CD4-positive, alpha-beta memory T cell (primary cell): ENCODE measurements around the gene NQO1. TPM values are rescaled to one million over a fixed set of nuclear protein-coding genes. Genes with fewer than 3 reads are reported as not detected.

Source experiments
- CTCF ChIA-PET: fragments of 350-600 bp; sonication (Branson Sonifier 250); formaldehyde crosslinking; loops from one replicate; lab custom pipeline; 2021; ENCODE audit warnings: inconsistent platforms; ENCODE audit not compliant: partially characterized antibody; lab: Charles Lee
- POLR2A ChIA-PET: fragments of 350-600 bp; sonication (Branson Sonifier 250); formaldehyde crosslinking; loops from one replicate; lab custom pipeline; 2021; ENCODE audit not compliant: partially characterized antibody; lab: Charles Lee
- DNase-seq, 5 donors: peaks; one replicate each; pipeline versions ENCODE4 v3.0.0 to v3.0.0-alpha.2; 2020 to 2022; ENCODE audit warnings: mixed read lengths in 1 of 5
- H3K27ac ChIP-seq: one replicate; pipeline ENCODE4 v1.7.0; 2013; ENCODE audit warnings: low read depth, low read length
- H3K27me3 ChIP-seq: 2 replicates; pipeline ENCODE4 v1.7.0; 2013; ENCODE audit warnings: mild to moderate bottlenecking, low read length, moderate library complexity; ENCODE audit not compliant: insufficient read depth
- H3K36me3 ChIP-seq: 2 replicates; pipeline ENCODE4 v1.7.0; 2013; ENCODE audit warnings: mild to moderate bottlenecking, low read length, moderate library complexity; ENCODE audit not compliant: insufficient read depth
- H3K4me1 ChIP-seq: 2 replicates; pipeline ENCODE4 v1.7.0; 2013; ENCODE audit warnings: mild to moderate bottlenecking, low read length, moderate library complexity; ENCODE audit not compliant: insufficient read depth
- H3K4me3 ChIP-seq, 2 donors: one replicate each; pipeline ENCODE4 v1.7.0; 2013; ENCODE audit warnings: low read length in 2 of 2, mild to moderate bottlenecking in 1 of 2
- H3K9me3 ChIP-seq, 2 donors: one replicate each; pipeline ENCODE4 v1.7.0; 2013; ENCODE audit warnings: low read length in 2 of 2, control low read depth in 1 of 2; ENCODE audit not compliant: control insufficient read depth in 1 of 2
- H3K27ac Mint-ChIP-seq, 7 donors: one replicate each; pipeline ENCODE4 v1.8.0; 2020 to 2021; ENCODE audit warnings: mixed read lengths in 7 of 7, mild to moderate bottlenecking in 6 of 7, inconsistent platforms in 3 of 7, moderate library complexity in 3 of 7
- H3K27me3 Mint-ChIP-seq, 2 donors: one replicate each; pipeline ENCODE4 v1.8.0; 2020 to 2021; ENCODE audit warnings: mixed read lengths in 2 of 2
- H3K36me3 Mint-ChIP-seq, 2 donors: one replicate each; pipeline ENCODE4 v1.8.0; 2020 to 2021; ENCODE audit warnings: mixed read lengths in 2 of 2, inconsistent platforms in 1 of 2, mild to moderate bottlenecking in 1 of 2
- H3K4me1 Mint-ChIP-seq, 4 donors: one replicate each; pipeline ENCODE4 v1.8.0; 2020 to 2021; ENCODE audit warnings: mixed read lengths in 4 of 4, mild to moderate bottlenecking in 1 of 4
- H3K4me3 Mint-ChIP-seq, 8 donors: one replicate each; pipeline ENCODE4 v1.8.0; 2020 to 2021; ENCODE audit warnings: mixed read lengths in 8 of 8, mild to moderate bottlenecking in 7 of 8, moderate library complexity in 6 of 8, inconsistent platforms in 3 of 8
- H3K9me3 Mint-ChIP-seq, 8 donors: one replicate each; pipeline ENCODE4 v1.8.0; 2020 to 2021; ENCODE audit warnings: mixed read lengths in 8 of 8, mild to moderate bottlenecking in 5 of 8, inconsistent platforms in 3 of 8, moderate library complexity in 1 of 8
- intact Hi-C: fragments of 100-400 bp; cut with micrococcal nuclease; formaldehyde crosslinking; loops from one replicate; pipeline ENCODE4 v1.15.1; 2023
- polyA plus RNA-seq, 2 donors: library from polyadenylated mRNA; unstranded; fragments of 300-500 nt; fragmentation: Illumina TruSeq; gene quantifications; one replicate each; pipeline ENCODE4 v1.2.3, GENCODE V29; 2021
- total RNA-seq, 2 experiments: library from RNA; stranded (reverse); gene quantifications; one replicate each; pipeline ENCODE4 v1.2.3, GENCODE V29; 2021

NQO1 gene
- total and polyA plus RNA-seq, 4 experiments from 2014 or later: 4.8 to 8.6 (median 5.7) TPM

- H3K27ac ChIP-seq: no peak overlapping the region
- ChIA-PET CTCF (interaction anchor here (0.8 to 1.1 kb wide), 2 partner anchors 9 to 304 kb away, joined by 3 to 4 read pairs; no protein-coding TSS in a partner anchor), POLR2A (interaction anchor here (0.6 kb wide), 1 partner anchor 18 kb away, joined by 3 read pairs; no protein-coding TSS in a partner anchor)
- no peak for DNase-seq
- no peaks in the 10 kb centered on the region for H3K4me1 ChIP-seq
- no peaks in the 10 kb centered on the region for H3K9me3 Mint-ChIP-seq
- peaks cover 0 to 1% (median 0%) of the 10 kb centered on the region in 4 donors for H3K4me1 Mint-ChIP-seq
- peaks cover 10% of the 10 kb centered on the region for H3K36me3 ChIP-seq
- H3K27me3 Mint-ChIP-seq: no peaks in the 10 kb centered on the region
- peak overlapping the region in 2 of 7 donors; percentile 9 to 88 for H3K27ac Mint-ChIP-seq
- no peak overlapping the region for H3K4me3 Mint-ChIP-seq
- no peaks in the 10 kb centered on the region for H3K27me3 ChIP-seq
- peaks cover 14 to 42% of the 10 kb centered on the region in 2 donors for H3K36me3 Mint-ChIP-seq
- H3K4me3 ChIP-seq: no peak overlapping the region
- no peaks in the 10 kb centered on the region for H3K9me3 ChIP-seq
- intact Hi-C loops: no loop called here
Measured at GRCh38 chr16:69699915-69700314, 26.4 kb downstream of the NQO1 start.

GRCh38 chr16:69698404-69698803 lies 28.0 kb downstream of the NQO1 start:
- Mint-ChIP-seq H3K27me3 (no peaks in the 10 kb centered on the region), H3K4me1 (peaks cover 0 to 1% (median 0%) of the 10 kb centered on the region in 4 donors), H3K27ac (no peak overlapping the region), H3K9me3 (no peaks in the 10 kb centered on the region), H3K4me3 (no peak overlapping the region), H3K36me3 (peaks cover 18 to 48% of the 10 kb centered on the region in 2 donors)
- intact Hi-C loops: no loop called here
- POLR2A ChIA-PET: no interaction called here
- H3K4me3 ChIP-seq: no peak overlapping the region
- H3K4me1 ChIP-seq: no peaks in the 10 kb centered on the region
- no peaks in the 10 kb centered on the region for H3K9me3 ChIP-seq
- H3K27me3 ChIP-seq: no peaks in the 10 kb centered on the region
- H3K27ac ChIP-seq: no peak overlapping the region
- CTCF ChIA-PET: interaction anchor here (1.6 kb wide), 1 partner anchor 56 kb away, joined by 3 read pairs; the partner anchor contains the start of gene NOB1
- H3K36me3 ChIP-seq: peaks cover 25% of the 10 kb centered on the region
- no peak for DNase-seq

DNA sequence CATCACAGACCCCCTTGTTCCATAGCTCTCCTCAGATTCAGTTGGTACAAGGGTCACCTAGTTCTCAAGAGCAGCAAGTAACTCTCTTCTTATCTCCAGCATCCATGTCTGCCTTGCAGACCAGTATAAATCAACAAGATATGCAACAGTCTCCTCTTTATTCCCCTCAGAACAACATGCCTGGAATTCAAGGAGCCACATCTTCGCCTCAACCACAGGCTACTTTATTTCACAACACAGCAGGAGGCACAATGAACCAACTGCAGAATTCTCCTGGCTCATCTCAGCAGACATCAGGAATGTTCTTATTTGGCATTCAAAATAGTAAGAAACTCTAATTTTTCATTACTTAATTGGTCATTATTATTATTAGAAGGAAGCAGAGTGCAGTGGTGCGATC lies 32.4 kb downstream of the NQO1 start:
- peaks cover 52% of the 10 kb centered on the region for H3K36me3 ChIP-seq
- intact Hi-C loops: no loop called here
- POLR2A ChIA-PET: no interaction called here

DNA sequence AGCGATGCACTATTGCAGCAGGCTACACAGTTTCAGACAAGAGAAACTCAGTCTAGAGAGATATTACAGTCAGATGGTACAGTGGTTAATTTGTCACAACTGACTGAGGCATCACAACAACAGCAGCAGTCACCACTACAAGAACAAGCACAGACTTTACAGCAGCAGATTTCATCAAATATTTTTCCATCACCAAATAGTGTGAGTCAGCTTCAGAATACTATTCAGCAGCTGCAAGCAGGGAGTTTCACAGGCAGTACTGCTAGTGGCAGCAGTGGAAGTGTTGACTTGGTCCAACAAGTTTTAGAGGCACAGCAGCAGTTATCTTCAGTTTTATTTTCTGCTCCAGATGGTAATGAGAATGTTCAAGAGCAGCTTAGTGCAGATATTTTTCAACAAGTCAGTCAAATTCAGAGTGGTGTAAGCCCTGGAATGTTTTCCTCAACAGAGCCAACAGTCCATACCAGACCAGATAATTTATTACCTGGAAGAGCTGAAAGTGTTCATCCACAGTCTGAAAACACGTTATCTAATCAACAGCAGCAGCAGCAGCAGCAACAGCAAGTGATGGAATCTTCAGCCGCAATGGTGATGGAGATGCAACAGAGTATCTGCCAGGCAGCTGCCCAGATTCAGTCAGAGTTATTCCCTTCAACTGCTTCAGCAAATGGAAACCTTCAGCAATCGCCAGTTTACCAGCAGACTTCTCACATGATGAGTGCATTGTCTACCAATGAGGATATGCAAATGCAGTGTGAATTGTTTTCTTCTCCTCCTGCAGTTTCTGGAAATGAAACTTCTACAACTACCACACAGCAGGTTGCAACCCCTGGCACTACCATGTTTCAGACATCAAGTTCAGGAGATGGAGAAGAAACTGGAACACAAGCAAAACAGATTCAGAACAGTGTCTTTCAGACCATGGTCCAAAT lies 34.1 kb downstream of the NQO1 start:
- Mint-ChIP-seq H3K36me3 (peaks cover 38 to 63% of the 10 kb centered on the region in 2 donors), H3K4me1 (no peaks in the 10 kb centered on the region), H3K4me3 (no peak overlapping the region), H3K9me3 (no peaks in the 10 kb centered on the region), H3K27ac (peak overlapping the region in 3 of 7 donors; percentile 12 to 35 (median 13)), H3K27me3 (no peaks in the 10 kb centered on the region)
- CTCF ChIA-PET: no interaction called here
- intact Hi-C loops: no loop called here
- Histone ChIP-seq H3K4me1 (no peaks in the 10 kb centered on the region), H3K36me3 (peaks cover 52% of the 10 kb centered on the region), H3K4me3 (no peak overlapping the region), H3K27me3 (no peaks in the 10 kb centered on the region), H3K27ac (no peak overlapping the region), H3K9me3 (no peaks in the 10 kb centered on the region)
- POLR2A ChIA-PET: no interaction called here
- no peak for DNase-seq

More for the DNA sequence above, 32.4 kb downstream of the NQO1 start:
- H3K27ac ChIP-seq: no peak overlapping the region
- H3K4me3 ChIP-seq: no peak overlapping the region
- no peaks in the 10 kb centered on the region for H3K27me3 ChIP-seq
- Mint-ChIP-seq H3K36me3 (peaks cover 42 to 66% of the 10 kb centered on the region in 2 donors), H3K4me1 (no peaks in the 10 kb centered on the region), H3K27me3 (no peaks in the 10 kb centered on the region), H3K9me3 (no peaks in the 10 kb centered on the region), H3K4me3 (no peak overlapping the region), H3K27ac (peak overlapping the region in 1 of 7 donors; percentile 34)
- H3K4me1 ChIP-seq: no peaks in the 10 kb centered on the region
- DNase-seq: no peak
- no peaks in the 10 kb centered on the region for H3K9me3 ChIP-seq
- CTCF ChIA-PET: no interaction called here

GRCh38 chr16:69688589-69688988 lies 37.8 kb downstream of the NQO1 start:
- no peak overlapping the region for H3K27ac ChIP-seq
- no peak for DNase-seq
- Mint-ChIP-seq H3K9me3 (no peaks in the 10 kb centered on the region), H3K27me3 (no peaks in the 10 kb centered on the region), H3K27ac (peak overlapping the region in 1 of 7 donors; percentile 46), H3K36me3 (peaks cover 26 to 40% of the 10 kb centered on the region in 2 donors), H3K4me3 (no peak overlapping the region), H3K4me1 (no peaks in the 10 kb centered on the region)
- ChIA-PET CTCF (no interaction called here), POLR2A (no interaction called here)
- no peaks in the 10 kb centered on the region for H3K27me3 ChIP-seq
- no peaks in the 10 kb centered on the region for H3K9me3 ChIP-seq
- H3K4me3 ChIP-seq: no peak overlapping the region
- intact Hi-C loops: no loop called here
- H3K36me3 ChIP-seq: peaks cover 29% of the 10 kb centered on the region
- H3K4me1 ChIP-seq: no peaks in the 10 kb centered on the region

DNA sequence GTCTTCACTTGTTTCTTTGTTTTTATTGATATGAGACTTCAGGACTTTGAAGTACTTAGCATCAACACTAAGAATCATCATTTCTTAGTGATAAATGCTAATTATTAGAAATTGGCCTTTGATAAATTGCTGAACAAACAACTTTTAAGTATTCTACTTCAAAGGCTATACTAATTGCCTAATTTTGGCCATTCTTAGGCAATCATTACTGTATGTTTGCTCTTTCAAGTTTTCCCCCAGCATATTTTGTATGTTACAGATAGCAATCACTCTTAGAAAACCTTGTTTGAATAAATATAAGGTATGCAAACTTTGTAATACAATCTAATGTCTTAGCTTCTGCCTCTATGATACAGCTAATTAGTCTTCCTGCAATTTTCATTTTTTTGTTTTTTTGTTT lies 46.0 kb downstream of the NQO1 start:
- no peak overlapping the region for H3K4me3 Mint-ChIP-seq
- DNase-seq: no peak
- peaks cover 11% of the 10 kb centered on the region for H3K36me3 ChIP-seq
- ChIA-PET CTCF (no interaction called here), POLR2A (no interaction called here)
- no peak overlapping the region for H3K4me3 ChIP-seq
- no peak overlapping the region for H3K27ac Mint-ChIP-seq
- H3K4me1 ChIP-seq: no peaks in the 10 kb centered on the region
- no peak overlapping the region for H3K27ac ChIP-seq
- H3K27me3 Mint-ChIP-seq: no peaks in the 10 kb centered on the region
- H3K27me3 ChIP-seq: no peaks in the 10 kb centered on the region
- H3K9me3 Mint-ChIP-seq: no peaks in the 10 kb centered on the region
- H3K36me3 Mint-ChIP-seq: peaks cover 19 to 27% of the 10 kb centered on the region in 2 donors
- no peaks in the 10 kb centered on the region for H3K4me1 Mint-ChIP-seq
- no peaks in the 10 kb centered on the region for H3K9me3 ChIP-seq
- intact Hi-C loops: no loop called here

DNA sequence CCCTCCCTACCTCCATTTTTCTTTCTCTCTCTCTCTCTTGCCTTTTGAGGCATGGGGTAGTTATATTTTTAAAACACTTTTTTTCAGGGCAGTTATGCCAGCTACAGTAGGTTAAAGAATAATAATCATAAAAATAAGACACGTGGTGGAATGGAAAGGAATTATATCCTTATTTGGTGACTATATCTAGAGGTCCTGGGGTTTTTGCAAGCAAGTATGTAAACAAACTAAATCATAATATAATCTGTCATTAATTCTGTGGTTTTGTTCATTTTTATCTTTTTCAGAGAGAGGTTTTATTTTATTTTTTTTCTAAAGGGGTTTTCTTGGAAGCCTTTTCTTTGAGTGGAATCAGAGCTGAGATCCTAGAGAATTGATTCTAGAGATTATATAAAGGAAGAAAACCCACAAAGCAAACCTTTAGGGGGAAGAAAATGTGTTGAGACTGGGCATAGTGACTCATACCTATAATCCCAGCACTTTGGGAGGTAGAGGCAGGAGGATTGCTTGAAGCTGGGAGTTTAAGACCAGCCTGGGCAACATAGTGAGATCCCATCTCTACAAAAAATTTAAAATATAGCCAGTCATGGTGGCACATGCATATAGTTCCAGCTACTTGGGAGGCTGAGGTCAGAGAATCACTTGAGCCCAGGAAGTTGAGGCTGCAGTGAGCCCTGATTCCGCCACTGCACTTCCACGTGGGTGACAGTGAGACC lies 53.2 kb downstream of the NQO1 start:
- intact Hi-C loops: no loop called here
- H3K9me3 ChIP-seq: no peaks in the 10 kb centered on the region
- H3K27ac ChIP-seq: no peak overlapping the region
- no peak overlapping the region for H3K4me3 Mint-ChIP-seq
- ChIA-PET CTCF (no interaction called here), POLR2A (no interaction called here)
- no peak for DNase-seq
- H3K9me3 Mint-ChIP-seq: no peaks in the 10 kb centered on the region
- H3K27me3 Mint-ChIP-seq: no peaks in the 10 kb centered on the region
- peaks cover 29 to 55% of the 10 kb centered on the region in 2 donors for H3K36me3 Mint-ChIP-seq
- no peak overlapping the region for H3K4me3 ChIP-seq
- no peaks in the 10 kb centered on the region for H3K4me1 Mint-ChIP-seq
- H3K36me3 ChIP-seq: peaks cover 7% of the 10 kb centered on the region
- H3K4me1 ChIP-seq: no peaks in the 10 kb centered on the region
- peak overlapping the region in 2 of 7 donors; percentile 35 to 62 for H3K27ac Mint-ChIP-seq
- H3K27me3 ChIP-seq: no peaks in the 10 kb centered on the region
